K562 (cell line): ENCODE data around the gene PLXNA2. TPM values are rescaled to one million over a fixed set of nuclear protein-coding genes. Genes with fewer than 3 reads are reported as not detected.

Experiments used
- ATAC-seq: fragments of 200-7000 bp; cut with Tn5 transposase; 3 replicates; pipeline ENCODE4 v1.9.1; 2020; ENCODE audit warnings: moderate library complexity
- BruUV-seq: library from RNA; stranded (reverse); fragments of 400-500 nt; replicated peaks from 2 replicates; lab custom pipeline; 2021; lab: Mats Ljungman, UMichigan
- CTCF ChIA-PET: fragments of 300-600 bp; formaldehyde crosslinking; extraction: SDS; loops from one replicate; lab custom pipeline; 2021; ENCODE audit warnings: low intra/inter-chr PET ratio; lab: Yijun Ruan, JAX
- POLR2A ChIA-PET: fragments of 300-600, 350-650 bp; sonication (Branson Sonifier 250); formaldehyde crosslinking; extraction: SDS; loops from one replicate; lab custom pipeline; 2021; ENCODE audit warnings: antibody characterized with exemption, inconsistent platforms; lab: Yijun Ruan, JAX
- DNase-seq, 4 experiments: peaks; one replicate each; pipeline versions ENCODE4 v3.0.0 to v3.0.0-alpha.2; 2011 to 2018; ENCODE audit warnings: low spot score in 3 of 4, mixed read lengths in 3 of 4; ENCODE audit errors: extremely low read depth in 1 of 4
- FAIRE-seq: peaks from 2 replicates; lab custom pipeline; 2011; peaks lifted over from hg19 to GRCh38; lab: Jason Lieb, UNC
- H2AFZ ChIP-seq: 2 replicates; pipeline ENCODE4 v1.6.0; 2011; ENCODE audit warnings: low read depth, low read length, control low read depth, inconsistent platforms
- H3K27ac ChIP-seq: fragments of 200-600 bp; 3 replicates; pipeline ENCODE4 v1.8.0; 2011; ENCODE audit warnings: low read depth, mild to moderate bottlenecking, control low read depth, inconsistent platforms, low read length, moderate library complexity, mixed read lengths; ENCODE audit errors: extremely low read depth
- H3K27me3 ChIP-seq, 2 experiments: fragments of 300-600 bp in 1 of 2; 2 replicates in 1 of 2; 3 replicates in 1 of 2; pipeline versions ENCODE4 v1.6.0 to v1.8.0; 2011; ENCODE audit warnings: inconsistent platforms in 2 of 2, low read length in 2 of 2, mild to moderate bottlenecking in 1 of 2, mixed read lengths in 1 of 2, moderate library complexity in 1 of 2; ENCODE audit not compliant: control insufficient read depth in 2 of 2, insufficient read depth in 2 of 2
- H3K36me3 ChIP-seq: fragments of 300-600 bp; 3 replicates; pipeline ENCODE4 v1.8.0; 2011; ENCODE audit warnings: mild to moderate bottlenecking, low read length, inconsistent platforms; ENCODE audit not compliant: control insufficient read depth, insufficient read depth
- H3K4me1 ChIP-seq, 2 experiments: fragments of 200-600 bp in 1 of 2; replicated peaks in 1 of 2; 2 replicates in 1 of 2; 3 replicates in 1 of 2; pipeline versions ENCODE4 v1.5.1 to v1.8.0; 2011; ENCODE audit warnings: inconsistent platforms in 2 of 2, low read length in 2 of 2, mild to moderate bottlenecking in 1 of 2, mixed read lengths in 1 of 2, moderate library complexity in 1 of 2; ENCODE audit not compliant: control insufficient read depth in 2 of 2, insufficient read depth in 2 of 2
- H3K4me2 ChIP-seq: 2 replicates; pipeline ENCODE4 v1.6.1; 2011; ENCODE audit warnings: low read length, control low read depth, inconsistent platforms, mixed read lengths; ENCODE audit not compliant: insufficient read depth
- H3K4me3 ChIP-seq: fragments of 200-600 bp; sonication (generic), shearing (Covaris generic); 2 replicates; pipeline ENCODE4 v1.5.1; 2016; ENCODE audit warnings: control low read depth, inconsistent platforms
- H3K79me2 ChIP-seq: fragments of 200-600 bp; 3 replicates; pipeline ENCODE4 v1.8.0; 2011; ENCODE audit warnings: low read length, inconsistent platforms; ENCODE audit not compliant: control insufficient read depth, insufficient read depth
- H3K9ac ChIP-seq, 2 experiments: 2 replicates each; pipeline versions ENCODE4 v1.6.0 to v1.6.1; 2011; ENCODE audit warnings: low read depth in 2 of 2, low read length in 2 of 2, control low read depth in 1 of 2, inconsistent platforms in 1 of 2, mild to moderate bottlenecking in 1 of 2, mixed read lengths in 1 of 2; ENCODE audit not compliant: insufficient read depth in 1 of 2
- H3K9me1 ChIP-seq: one replicate; pipeline ENCODE4 v1.6.0; 2011; ENCODE audit warnings: inconsistent platforms, mild to moderate bottlenecking, low read length, moderate library complexity; ENCODE audit not compliant: control insufficient read depth, insufficient read depth
- H3K9me3 ChIP-seq: replicated peaks from 2 replicates; pipeline ENCODE4 v1.5.1; 2011; ENCODE audit warnings: low read depth, low read length, inconsistent platforms; ENCODE audit not compliant: control insufficient read depth, insufficient read depth
- H4K20me1 ChIP-seq: replicated peaks from 2 replicates; pipeline ENCODE4 v1.6.1; 2011; ENCODE audit warnings: low read length, inconsistent platforms, mixed read lengths; ENCODE audit not compliant: control insufficient read depth, insufficient read depth
- EGR1 ChIP-seq: fragments of 450-650 bp; conservative IDR thresholded peaks from 2 replicates; pipeline ENCODE4 v1.6.1; 2017; ENCODE audit warnings: mild to moderate bottlenecking
- NFIC ChIP-seq: fragments of 450-650 bp; IDR thresholded peaks from 2 replicates; pipeline ENCODE4 v1.6.1; 2017; ENCODE audit warnings: mild to moderate bottlenecking, inconsistent platforms
- PKNOX1 ChIP-seq: fragments of 450-650 bp; IDR thresholded peaks from 2 replicates; pipeline ENCODE4 v1.6.1; 2016
- RREB1 ChIP-seq: fragments of 250-450 bp; sonication (Bioruptor Pico); IDR thresholded peaks from 2 replicates; pipeline ENCODE4 v1.4.0; 2020
- ZNF253 ChIP-seq: fragments of 250-450 bp; sonication (Bioruptor Pico); conservative IDR thresholded peaks from 2 replicates; pipeline ENCODE4 v1.6.1; 2021; ENCODE audit warnings: mild to moderate bottlenecking
- WGBS: fragments of 100-300 bp; shearing (Covaris generic); methylation state at CpG from one replicate; pipeline ENCODE4 v1.1.6; 2016; ENCODE audit warnings: low coverage, mixed read lengths; ENCODE audit not compliant: insufficient coverage; ENCODE audit errors: missing lambda C conversion rate; 5-methylcytosine and 5-hydroxymethylcytosine counted together
- in situ Hi-C: fragments of 300-500 bp; cut with MboI; formaldehyde crosslinking; loops from 4 replicates; pipeline ENCODE4 v1.15.0; 2018; ENCODE audit warnings: inconsistent platforms, mixed read lengths
- intact Hi-C: fragments of 100-400 bp; cut with micrococcal nuclease; formaldehyde crosslinking; loops from 2 replicates; pipeline ENCODE4 v1.14.2; 2022
- polyA plus RNA-seq, 8 experiments: library from polyadenylated mRNA; depleted of rRNA in 4 of 8; stranded (reverse) in 5 of 8; unstranded in 3 of 8; fragments of >200 nt; fragmentation: Nextera tagmentation in 2 of 8; fragmentation: Illumina TruSeq in 1 of 8; extraction: Ambion mirVana in 2 of 8; extraction: Trizol in 1 of 8; gene quantifications; 2 replicates each; pipeline versions ENCODE4 v1.2.1 to v1.2.3, GENCODE V29; 2011 to 2014; ENCODE audit warnings: inconsistent platforms in 1 of 8, missing spikeins in 1 of 8
- total RNA-seq, 7 experiments: library from RNA; depleted of rRNA in 6 of 7; stranded (reverse); fragments of >200 nt in 6 of 7; fragmentation: Illumina TruSeq in 2 of 7; extraction: Trizol in 2 of 7; gene quantifications; 2 replicates each; pipeline versions ENCODE4 v1.2.1 to v1.2.3, GENCODE V29; 2011 to 2021; ENCODE audit warnings: low replicate concordance in 1 of 7

The PLXNA2 gene
- total and polyA plus RNA-seq, 9 of the 15 experiments (the other 6 are each of a cell fraction or from before 2014, with no cell fraction given): 0.01 to 1.3 (median 0.32) TPM

DNA sequence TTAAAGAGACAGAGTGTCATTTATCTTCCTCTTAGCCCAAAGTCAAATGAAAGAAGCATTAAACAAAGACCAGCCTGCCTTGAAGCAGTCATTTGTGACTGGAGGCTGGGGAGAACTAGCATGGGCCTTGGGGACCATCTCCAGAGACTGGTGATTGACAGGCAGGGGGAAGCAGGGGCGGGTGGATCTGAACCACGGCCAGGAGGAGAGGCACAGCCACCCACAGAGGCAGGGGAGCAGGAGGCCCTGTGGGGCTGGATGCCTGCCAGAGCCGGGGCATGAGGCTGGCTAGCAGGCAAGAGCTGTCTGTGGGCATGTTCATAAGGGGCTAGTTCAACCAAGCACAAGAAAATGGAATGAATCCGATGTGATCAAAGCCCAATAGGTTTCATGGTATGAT, 73.9 kb downstream of the PLXNA2 start:
- 0 out of 2 replicates have a peak, but pooled peaks have one; percentile 23 for TF ChIP-seq EGR1
- TF ChIP-seq RREB1 (CRISPR knock-in tag): no peak
- no peak for TF ChIP-seq ZNF253 (CRISPR knock-in tag)
- peak; percentile 91 for TF ChIP-seq PKNOX1
- TF ChIP-seq NFIC: peak; percentile 37; the same call in 1 of the 2 replicates
- Histone ChIP-seq H3K4me3 (no peak overlapping the region), H3K4me2 (no peak overlapping the region), H3K27me3 (no peaks in the 10 kb centered on the region), H3K36me3 (no peaks in the 10 kb centered on the region), H3K9ac (0 out of 4 replicates have a peak overlapping the region, but pooled peaks of 1 of the 2 experiments have one; percentile 49), H3K9me3 (no peaks in the 10 kb centered on the region), H3K79me2 (no peaks in the 10 kb centered on the region), H3K4me1 (peaks cover 14 to 33% of the 10 kb centered on the region in 2 experiments; a peak in 4 of 5 replicates), H2AFZ (no peak overlapping the region), H3K9me1 (no peaks in the 10 kb centered on the region), H3K27ac (no peak overlapping the region), H4K20me1 (no peaks in the 10 kb centered on the region)
- BruUV-seq: no TSS peak
- intact Hi-C loops: no loop called here
- WGBS: 17% methylated on average over 4 of the region's 4 CpGs
- FAIRE-seq (no peak), ATAC-seq (no peak), DNase-seq (no peak)
- ChIA-PET POLR2A (interaction anchor here (1.0 kb wide), 1 partner anchor 8 kb away, joined by 4 read pairs; no protein-coding TSS in a partner anchor), CTCF (no interaction called here)
- in situ Hi-C loops: no loop called here
